SW480 (cell line): ENCODE measurements around the gene SIT1.

Experiments
- DNase-seq: peaks from one replicate; pipeline ENCODE4 v3.0.0-alpha.2; 2016; ENCODE audit warnings: low spot score

SIT1 gene

GRCh38 chr9:35682520-35683315 is 32.0 kb upstream of the SIT1 start:
- no peak for DNase-seq

- no peak for DNase-seq
Observed at GRCh38 chr9:35682051-35682450, 31.3 kb upstream of the SIT1 start.

- no peak for DNase-seq
Observed at GRCh38 chr9:35681341-35682002, 30.7 kb upstream of the SIT1 start.

- no peak for DNase-seq
Observed at GRCh38 chr9:35680331-35681105, 29.8 kb upstream of the SIT1 start.

- DNase-seq: no peak
Observed at GRCh38 chr9:35679766-35680330, 29.1 kb upstream of the SIT1 start.

- no peak for DNase-seq
Observed at GRCh38 chr9:35679091-35679490, 28.4 kb upstream of the SIT1 start.

GRCh38 chr9:35675732-35676392 is 25.1 kb upstream of the SIT1 start:
- DNase-seq: no peak

- no peak for DNase-seq
Observed at GRCh38 chr9:35675204-35675603, 24.5 kb upstream of the SIT1 start.

GRCh38 chr9:35674025-35674361 is 23.3 kb upstream of the SIT1 start:
- DNase-seq: no peak

GRCh38 chr9:35673132-35674024 is 22.6 kb upstream of the SIT1 start, which contains the start of gene CA9:
Gene CA9, plus strand, starts transcription at chr9:35673928. Its CDS starts 32 bp downstream, at chr9:35673960.
- no peak for DNase-seq

- peak; percentile 87 for DNase-seq
Observed at GRCh38 chr9:35669331-35670145, 18.8 kb upstream of the SIT1 start.

GRCh38 chr9:35667939-35668338 is 17.2 kb upstream of the SIT1 start:
- no peak for DNase-seq

- no peak for DNase-seq
Observed at GRCh38 chr9:35666549-35666948, 15.8 kb upstream of the SIT1 start.

- no peak for DNase-seq
Observed at GRCh38 chr9:35666045-35666444, 15.3 kb upstream of the SIT1 start.

- no peak for DNase-seq
Observed at GRCh38 chr9:35665471-35665818, 14.7 kb upstream of the SIT1 start.

- peak; percentile 85 for DNase-seq
Observed at GRCh38 chr9:35664531-35665470, 14.1 kb upstream of the SIT1 start, which contains the start of gene ARHGEF39. Gene ARHGEF39, minus strand, starts transcription at chr9:35665195. Its CDS starts 26 bp downstream, at chr9:35665169.

GRCh38 chr9:35662437-35662836 is 11.7 kb upstream of the SIT1 start:
- no peak for DNase-seq

- no peak for DNase-seq
Observed at GRCh38 chr9:35661756-35662350, 11.1 kb upstream of the SIT1 start.
